Femur (tissue), 1 donor: ENCODE data around the gene BCAS3.
A peak's percentile ranks its signal among the peaks of the same experiment; 100 is the strongest.

Experiments used
- DNase-seq: peaks from one replicate; pipeline ENCODE4 v3.0.0-alpha.2; 2017

Gene BCAS3

DNA sequence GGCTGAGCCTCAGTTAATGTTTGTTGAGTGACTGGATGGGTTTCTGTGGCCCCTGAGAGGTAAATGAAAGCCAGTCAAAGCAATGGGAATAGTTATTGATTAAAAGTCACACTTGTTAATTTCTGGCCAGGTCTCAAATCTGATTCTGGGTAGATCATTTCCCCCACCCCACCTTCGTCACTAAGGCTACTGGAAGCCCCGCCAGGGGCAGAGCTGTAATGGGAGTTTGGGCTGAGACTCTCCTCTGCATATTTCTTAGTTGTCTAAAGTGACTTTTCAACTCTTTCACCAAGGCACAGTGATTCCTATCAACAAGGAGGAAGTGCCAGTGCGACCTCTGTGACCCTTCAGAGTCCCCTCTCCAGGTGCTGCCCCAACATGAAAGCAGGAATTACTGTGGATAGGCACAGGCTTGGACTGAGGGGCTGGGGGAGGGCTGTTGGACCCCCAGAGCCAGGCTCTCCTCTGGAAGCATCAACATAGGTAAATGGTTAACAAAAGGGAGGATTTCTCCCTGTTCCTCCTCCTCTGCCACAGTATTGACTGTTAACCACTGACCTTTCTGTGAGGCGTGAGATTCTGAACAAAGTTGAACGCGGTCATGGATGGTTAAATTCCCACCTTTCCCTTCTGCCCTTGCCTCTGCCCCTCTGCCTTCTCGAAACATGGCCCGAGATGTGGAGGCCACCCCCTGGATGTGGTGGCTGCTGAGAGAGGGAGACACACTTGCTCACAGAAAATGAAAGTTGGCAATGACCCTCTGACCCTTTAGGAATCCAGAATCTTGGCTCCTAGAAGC is 701.2 kb downstream of the BCAS3 start:
- peak; percentile 4 for DNase-seq

- no peak for DNase-seq
These were observed 702.0 kb downstream of the BCAS3 start for GRCh38 chr17:61379457-61380216.

- DNase-seq: no peak
These were observed 702.7 kb downstream of the BCAS3 start for GRCh38 chr17:61380217-61380835.

DNA sequence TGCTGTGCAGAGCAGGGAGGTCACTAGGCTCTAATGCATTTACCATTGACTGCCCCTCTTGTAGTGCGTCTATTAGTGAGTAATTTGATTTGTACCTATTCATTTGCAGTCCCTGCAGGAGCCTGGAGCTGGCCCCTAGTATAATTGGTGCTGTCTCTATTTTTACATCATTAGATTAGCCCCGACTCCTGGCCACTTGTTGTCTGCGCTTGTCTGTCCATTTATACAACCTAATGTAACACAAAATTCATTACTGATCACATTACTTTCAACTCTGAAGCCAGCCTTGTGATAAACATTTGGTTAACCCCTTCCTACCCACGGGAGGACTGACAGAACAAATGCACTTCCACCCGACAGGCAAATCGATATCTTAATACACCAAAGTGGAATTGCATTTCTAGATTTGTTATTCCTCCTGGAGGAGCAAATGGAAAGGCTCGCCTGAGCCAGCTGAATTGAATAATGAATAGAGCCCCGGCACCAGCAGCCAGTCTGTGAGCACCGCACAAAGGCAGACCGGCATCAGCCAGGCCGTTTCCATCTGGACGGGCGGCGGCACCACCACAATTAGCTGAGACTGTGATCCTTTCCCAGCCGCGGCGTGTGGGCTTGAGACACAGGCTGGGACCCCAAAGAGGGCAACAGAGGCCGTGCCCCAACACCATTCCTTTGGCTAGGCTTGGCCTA is 703.3 kb downstream of the BCAS3 start:
- DNase-seq: no peak

GRCh38 chr17:61381537-61381936 is 703.9 kb downstream of the BCAS3 start:
- DNase-seq: no peak

DNA sequence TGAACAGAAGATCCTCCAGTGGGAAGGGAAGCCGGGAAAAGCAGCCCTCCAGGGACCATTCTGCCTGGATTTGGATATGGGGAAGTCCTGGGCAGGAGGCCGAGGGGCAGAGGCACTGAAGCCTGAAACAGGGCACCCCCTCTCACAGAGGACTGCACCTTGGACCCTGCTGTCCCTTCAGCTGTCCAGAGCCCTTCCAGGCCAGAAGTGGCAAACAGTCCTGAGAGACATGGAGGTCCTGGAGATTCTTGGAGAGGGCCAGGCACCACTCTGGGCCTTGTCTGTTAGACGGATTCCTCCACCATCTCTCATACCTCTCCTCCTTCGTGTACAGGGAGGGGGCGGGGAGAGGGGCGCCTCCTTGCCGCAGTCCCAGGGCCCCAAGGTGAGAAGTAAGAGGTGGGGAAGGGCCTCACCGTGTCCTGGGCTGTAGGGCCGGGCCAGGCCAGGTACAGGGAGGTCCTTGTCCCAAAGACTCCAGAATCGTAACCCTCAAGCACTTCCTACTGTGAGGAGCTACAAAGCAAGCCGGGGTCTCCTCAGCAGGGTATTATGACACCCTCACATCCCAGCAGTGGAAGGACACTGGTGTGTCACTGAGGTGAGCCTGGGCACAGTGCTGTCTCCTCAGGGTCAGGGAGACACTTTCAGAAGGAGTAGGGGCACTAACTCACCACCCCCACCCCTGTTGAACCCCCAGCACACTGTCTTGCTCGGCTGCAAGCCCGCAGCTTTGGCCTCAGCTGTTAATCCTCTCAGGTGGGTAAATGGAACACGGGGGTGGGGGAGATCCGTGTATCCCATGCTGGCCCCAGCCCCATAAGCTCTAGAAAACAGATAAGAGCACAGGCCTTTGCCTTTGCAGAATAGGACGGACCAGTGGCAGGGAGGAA is 705.4 kb downstream of the BCAS3 start:
- no peak for DNase-seq

GRCh38 chr17:61383689-61384201 is 706.1 kb downstream of the BCAS3 start:
- DNase-seq: peak; percentile 56

DNA sequence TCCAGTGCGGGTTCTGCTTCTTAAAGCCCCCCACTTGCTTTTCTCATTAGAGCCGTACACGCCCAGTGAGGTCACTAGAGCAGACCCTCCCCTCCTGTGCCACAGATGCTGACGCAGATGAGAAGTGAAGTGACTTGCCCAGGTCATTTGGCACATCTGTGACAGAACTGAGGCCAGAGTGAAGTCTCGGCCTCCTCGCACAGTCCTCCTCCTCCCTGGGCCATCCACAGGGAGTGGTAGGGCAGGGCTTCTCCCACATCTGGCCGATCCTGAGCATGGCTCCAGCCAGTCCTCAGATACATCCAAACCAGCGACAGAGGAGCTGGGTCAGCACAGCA is 706.7 kb downstream of the BCAS3 start:
- no peak for DNase-seq

DNA sequence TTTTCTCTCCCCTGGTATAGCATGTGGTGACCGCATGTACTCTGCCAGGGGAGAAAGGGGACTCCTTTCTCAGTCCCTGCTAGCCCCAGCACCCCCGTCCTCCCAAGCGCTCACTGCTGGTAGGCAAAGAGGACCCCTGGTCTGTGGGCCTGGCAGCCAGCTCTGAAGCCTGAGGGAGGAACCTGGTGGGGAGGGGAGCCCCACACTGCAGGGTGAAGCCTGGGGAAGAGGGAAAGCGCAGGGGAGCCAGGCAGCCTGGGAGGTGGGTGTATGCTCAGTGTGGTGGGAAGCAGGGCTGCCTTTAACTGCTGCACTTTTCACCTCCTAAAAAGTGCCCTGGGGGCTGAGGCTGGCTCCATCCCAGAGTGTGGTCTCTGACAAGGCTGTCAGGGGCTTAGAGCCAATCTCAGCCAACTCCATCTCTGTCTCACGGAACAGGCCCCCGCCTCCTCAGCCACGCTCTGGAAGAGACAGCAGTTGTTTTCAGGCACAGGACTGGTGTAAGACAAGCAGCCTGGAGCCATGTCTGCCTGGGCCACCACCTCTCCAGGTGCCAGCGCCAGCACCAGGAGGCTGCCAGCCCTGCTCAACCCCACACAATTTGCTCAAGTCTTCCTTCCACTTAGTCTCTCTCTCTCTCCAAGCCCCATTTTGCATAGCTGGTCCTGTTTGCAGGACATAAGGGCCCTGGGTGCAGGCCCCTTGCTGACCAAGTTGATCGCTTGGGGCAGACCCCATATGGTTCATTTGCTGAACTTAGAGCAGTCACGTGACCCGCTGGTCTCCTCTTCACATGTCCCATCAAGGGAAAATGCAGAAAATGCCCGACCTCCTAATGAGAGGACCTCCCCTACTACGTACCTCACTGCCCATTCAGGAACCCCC is 707.3 kb downstream of the BCAS3 start:
- peak; percentile 41 for DNase-seq

- peak; percentile 8 for DNase-seq
These were observed 708.1 kb downstream of the BCAS3 start for GRCh38 chr17:61385577-61386236.

DNA sequence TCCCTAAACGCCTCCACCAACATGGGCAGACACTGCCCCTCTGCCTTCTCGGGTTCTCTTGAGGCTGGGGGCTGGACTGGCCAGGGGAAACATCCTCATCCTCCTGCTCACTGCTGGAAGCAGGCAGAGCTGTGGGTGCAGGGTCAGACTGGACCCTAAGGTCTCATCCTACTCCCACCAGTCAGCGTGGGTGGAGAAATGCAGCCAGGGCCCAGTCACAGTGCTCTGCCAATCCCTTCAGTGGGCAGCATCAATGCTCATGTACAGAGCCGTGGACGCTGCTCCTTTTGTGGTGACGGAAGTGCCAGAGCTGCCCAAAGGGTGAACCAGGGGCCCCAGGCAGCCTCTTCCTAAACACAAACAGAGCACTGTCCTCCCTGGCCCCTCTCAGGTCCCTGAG is 708.6 kb downstream of the BCAS3 start:
- peak; percentile 10 for DNase-seq

- DNase-seq: peak; percentile 16
These were observed 709.4 kb downstream of the BCAS3 start for GRCh38 chr17:61387011-61387410.

DNA sequence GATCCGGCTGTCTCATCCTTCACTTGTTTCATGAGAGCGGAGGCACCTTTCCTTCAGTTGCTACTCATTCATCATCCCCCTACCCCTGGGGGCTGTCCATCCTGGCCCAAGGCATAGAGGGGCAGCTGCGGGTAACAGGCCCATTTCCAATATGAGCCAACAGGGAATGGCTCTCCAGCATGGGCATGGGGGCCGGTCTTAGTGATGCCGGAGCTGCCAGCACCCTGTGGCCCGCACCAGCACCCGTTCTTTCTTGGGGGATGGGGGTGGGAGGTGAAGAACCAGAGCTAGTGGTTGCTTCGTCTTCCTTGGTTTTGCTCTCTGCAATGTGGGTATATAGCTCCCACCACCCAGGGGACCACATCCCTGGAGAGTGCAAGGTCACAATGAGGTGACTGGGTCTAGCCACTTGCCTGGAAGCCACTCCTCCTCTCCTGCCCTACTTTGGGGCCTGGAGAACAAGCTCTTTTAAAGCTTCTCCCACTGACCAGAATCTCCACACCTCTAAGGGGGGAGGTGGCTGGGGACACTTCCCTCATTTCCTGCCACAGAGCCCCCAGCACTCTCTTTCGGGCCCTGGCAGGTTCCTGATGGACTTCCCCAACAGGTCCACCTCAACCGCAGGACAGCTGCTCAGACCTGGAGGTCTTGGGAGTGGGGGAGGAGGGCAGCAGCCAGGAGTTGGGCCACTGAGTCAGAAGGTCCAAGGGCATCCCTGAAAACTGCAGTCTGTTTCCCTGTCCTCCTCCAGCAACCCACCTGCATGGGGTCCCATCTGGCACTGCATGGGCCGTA is 710.1 kb downstream of the BCAS3 start:
- peak; percentile 11 for DNase-seq

- DNase-seq: peak; percentile 14
These were observed 711.1 kb downstream of the BCAS3 start for GRCh38 chr17:61388561-61389356.

DNA sequence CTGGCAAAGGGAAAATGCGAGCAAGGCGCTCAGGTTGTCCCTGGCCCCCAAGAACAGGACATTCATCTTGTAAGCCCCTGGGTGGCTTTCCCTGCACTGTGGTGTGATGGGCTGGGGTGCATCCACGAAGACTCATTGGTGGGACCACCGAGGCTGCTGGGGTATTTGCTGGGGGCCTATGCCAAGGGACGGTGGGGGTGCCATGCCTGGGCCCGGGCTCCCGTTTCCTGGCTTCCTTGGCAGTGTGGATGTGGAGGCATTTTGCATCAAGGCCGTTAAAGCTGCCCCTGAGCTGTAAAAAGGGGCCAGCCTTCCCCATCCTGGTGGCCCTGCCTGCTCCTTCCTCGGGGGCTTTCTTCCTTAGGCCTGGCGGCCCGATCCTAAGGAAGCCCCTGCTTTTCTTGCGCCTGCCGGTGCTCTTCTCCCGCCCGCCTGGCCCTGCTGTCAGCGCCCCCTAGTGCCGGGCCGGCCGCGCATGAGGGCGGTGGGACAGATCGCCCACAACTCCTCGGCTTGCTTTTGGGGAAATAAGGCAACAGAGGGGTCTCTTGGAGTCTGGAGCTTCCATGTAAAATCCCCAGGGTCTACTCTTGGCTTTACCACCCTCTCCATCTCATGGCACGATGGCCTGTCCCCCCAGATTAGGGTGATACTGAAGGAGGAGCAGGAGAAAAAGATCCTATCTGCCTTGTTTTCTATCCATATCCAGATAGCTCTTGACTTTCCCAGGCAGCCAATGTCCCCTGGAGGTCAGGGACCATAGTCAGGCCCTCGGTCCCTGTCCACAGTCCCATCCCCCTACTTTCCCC is 712.2 kb downstream of the BCAS3 start:
- peak; percentile 68 for DNase-seq

DNA sequence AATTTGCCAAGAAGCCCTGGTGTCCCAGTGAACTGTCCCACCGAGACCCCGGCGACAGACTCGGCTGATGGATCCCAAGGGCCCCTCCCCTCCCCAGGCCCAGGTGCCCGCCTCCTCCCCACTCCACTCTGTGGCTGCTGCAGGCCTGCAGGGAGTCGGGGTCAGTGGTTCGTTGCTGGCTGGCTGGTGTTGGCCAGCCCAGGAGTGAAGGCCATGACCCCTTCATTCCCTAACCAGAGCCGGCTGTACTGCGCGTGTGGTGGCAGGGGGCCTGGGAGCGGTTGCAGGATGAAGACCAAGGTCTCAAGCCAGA is 712.8 kb downstream of the BCAS3 start:
- no peak for DNase-seq

DNA sequence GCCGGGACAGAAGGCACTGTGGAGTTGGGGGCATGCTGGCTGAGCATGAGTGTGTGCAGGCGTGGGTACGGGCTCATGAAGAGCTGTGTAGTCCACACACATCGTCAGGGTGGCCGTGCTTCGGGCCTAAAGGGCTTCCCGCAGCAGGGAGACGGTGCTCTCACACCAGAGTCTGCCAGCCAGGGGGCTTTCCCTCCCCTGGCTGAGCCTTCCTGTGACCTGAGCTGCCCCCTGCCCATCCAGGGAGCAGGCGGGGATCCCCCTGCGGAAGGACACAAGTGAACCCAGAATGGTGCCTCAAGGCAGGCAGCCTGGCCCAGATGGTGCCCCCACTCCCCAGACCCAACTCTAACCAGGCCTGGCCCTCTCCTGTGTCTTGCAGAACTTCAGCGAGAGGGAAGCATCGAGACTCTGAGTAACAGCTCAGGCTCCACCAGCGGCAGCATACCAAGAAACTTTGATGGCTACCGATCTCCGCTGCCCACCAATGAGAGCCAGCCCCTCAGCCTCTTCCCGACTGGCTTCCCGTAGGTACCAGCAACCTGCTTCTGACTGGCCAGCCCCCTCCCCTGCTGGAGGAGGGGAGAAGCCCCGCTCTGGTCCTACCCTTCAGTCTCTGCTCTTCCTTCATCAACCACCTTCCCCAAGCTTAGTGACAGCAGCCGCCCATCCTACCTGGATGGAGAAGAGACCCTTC is 714.1 kb downstream of the BCAS3 start:
- no peak for DNase-seq
